Fibroblast of peridontal ligament (primary cell): Measurements from ENCODE around the gene OR52B6.
"Not testable (repeated sequence)": the region's sequence is repeated elsewhere in the genome, so short reads cannot be mapped to it uniquely, and the experiment has no call there.

Experiments
- DNase-seq: peaks from one replicate; pipeline ENCODE4 v3.0.0-alpha.2; 2010; ENCODE audit errors: extremely low read depth

OR52B6 gene, protein sequence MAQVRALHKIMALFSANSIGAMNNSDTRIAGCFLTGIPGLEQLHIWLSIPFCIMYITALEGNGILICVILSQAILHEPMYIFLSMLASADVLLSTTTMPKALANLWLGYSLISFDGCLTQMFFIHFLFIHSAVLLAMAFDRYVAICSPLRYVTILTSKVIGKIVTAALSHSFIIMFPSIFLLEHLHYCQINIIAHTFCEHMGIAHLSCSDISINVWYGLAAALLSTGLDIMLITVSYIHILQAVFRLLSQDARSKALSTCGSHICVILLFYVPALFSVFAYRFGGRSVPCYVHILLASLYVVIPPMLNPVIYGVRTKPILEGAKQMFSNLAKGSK

DNA sequence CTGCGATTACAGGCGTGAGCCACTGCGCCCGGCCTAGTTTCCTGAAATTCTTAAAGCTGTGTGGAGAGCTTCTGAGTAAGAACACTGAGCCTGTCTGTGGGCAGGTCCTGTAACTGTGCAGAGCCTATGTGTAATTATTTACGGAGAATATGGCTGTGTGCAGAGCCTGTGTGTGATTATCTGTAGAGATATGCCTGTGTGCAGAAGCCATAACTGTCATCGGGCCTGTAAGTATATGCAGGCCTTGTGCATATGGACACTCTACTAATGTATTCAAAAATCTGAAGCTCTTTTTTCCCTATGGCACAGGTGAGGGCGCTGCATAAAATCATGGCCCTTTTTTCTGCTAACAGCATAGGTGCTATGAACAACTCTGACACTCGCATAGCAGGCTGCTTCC, at the start of gene OR52B6:
Gene OR52B6 (plus strand): TSS at position 301 of the 400 bp plus-strand sequence. CDS start 0 bp downstream, at position 301.
- no peak for DNase-seq

DNA sequence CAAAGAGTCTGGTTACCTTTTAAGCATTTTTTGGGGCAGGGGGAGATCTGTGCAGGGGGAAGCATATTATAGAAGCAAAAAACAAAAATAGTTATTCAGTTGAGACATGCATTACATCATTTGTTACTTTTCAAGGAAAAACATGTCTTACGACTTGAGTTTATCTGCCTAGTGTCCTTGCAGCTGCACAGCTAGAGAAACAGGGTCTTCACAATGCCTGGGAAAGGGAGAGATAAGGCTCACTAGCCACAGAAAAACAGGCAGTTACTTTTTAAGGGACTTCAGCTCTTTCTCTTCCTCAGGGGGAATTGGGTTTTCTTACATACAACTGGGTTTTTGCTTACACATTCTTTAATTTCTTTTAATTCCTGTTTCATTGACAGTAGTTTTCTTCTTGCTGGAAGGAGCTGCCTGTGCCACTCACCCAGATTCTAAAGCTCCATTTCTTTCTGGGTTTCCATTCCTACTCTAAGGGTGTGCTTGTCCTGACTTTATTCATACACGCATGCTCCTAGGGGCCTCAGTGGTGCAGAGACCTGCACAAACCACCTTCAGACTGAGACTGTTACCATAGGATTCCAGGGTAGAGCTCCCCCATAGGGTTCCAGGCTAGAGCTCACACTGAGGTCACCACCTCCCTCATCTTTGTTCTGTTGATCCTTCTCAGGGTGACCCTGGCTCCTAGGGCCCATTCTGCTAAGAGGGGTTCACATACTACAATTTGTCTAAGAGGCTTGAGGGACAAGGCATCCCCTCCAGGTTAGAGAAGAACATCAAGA, 49.4 kb upstream of the OR52B6 start:
- DNase-seq, result no peak

DNA sequence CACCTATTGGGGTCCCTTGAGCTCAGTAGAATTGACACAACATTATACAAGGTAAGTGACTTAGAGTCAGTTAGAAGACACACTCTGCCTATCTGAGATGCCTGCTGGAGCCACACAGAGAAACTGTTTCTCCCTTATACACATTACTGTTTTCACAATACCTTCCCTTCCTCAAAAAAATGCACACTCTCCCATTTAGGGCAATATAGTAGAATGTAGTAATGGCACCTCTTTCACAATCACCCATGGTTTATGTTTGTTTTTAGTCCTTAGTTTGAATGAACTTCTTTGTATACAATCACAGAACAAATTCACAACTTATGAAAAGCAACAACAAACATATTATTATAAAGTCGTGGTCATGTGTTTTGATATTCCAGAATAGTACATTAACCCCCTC, 46.6 kb upstream of the OR52B6 start:
- no peak for DNase-seq

DNA sequence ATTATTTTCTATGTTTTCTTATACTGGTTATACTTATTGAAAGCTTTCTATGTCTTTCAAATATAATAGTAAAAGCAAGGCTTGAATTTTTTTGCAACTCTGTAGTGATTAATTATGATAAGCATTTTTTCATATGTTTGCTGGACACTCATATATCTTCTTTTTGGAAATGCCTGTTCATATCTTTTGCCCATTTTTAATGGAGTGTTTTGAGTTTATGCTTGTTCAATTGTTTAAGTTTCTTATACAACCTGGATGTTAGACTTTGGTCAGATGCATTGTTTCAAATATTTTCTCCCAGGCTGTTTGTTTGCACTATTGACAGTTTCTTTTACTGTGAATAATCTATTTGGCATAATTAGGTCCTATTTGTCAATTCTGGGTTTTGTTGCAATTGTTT, 44.2 kb upstream of the OR52B6 start:
- no peak for DNase-seq

DNA sequence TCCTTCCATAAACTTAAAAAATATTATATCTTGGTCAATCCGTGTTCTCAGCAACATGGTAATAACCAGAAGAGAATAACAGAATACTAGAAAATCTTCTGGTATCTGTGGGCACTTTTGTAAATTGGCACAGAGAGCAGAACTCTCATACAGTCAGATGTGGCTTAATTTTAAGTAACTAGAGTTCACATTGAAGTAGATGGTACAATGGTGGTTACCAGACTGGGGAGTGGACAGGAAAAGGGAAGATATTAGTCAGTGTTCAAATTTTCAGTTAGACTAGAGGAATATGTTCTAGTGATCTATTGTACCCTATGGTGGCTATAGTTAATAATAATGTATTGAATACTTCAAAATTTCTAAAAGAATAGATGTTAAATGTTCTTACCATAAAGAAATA, 39.2 kb upstream of the OR52B6 start:
- no peak for DNase-seq

DNA sequence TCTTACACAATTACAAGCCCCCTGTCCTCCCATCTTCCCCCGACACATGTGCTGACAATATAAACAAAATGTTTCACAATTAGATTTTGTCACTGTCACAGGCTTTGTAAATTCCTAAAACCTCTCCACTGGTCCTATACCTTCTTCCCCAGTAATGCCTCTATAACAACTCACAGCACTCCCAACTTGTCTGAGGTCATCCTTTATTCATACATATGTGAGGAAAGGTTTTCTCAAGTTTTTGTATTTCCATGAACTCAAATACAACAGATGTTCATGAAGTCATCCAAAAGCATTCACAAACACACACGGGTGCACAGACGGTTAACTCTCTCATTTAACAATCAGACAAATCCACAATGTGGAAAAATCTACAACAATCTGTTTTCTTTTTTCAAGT, 34.2 kb upstream of the OR52B6 start:
- peak; percentile 41 for DNase-seq

DNA sequence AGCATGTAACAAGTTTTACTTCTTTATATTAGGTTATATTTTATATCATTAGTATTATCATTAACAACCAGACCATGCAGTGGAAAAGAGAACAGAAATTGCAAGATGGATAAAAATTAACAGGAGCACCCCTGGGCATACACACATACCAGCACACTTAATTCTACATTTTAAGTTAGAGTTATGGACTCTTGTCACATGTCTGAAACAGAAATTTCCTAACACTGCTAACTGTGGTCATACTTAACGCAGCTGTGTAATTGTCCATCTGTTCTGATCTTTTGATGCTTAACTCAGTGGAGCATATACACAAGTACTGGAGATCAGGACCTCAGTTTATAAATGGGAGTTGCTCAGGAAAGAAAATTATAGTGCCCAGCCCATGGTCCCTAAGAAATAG, 32.7 kb upstream of the OR52B6 start:
- DNase-seq, result no peak

DNA sequence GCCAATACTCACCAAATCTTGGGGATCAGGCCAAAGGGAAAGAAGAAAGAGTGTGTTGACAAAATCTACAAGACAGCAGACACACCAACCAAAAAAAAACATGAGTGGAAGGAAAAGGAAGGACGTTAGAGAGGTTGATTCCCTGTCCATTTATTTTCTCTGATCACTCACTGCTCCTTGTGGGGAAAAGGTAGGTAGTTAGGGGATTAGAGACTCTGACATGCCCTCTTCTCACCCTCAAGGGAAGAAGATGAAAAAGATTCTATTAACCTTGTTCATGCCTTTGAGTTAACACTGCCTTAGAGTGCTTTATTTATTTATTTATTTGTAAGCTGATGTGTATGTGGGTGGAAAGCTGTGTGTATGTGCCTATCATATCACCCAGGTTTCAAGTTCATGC, 32.2 kb upstream of the OR52B6 start, which contains the start of gene OR52H1:
Gene OR52H1 (minus strand): TSS at position 101 of the 400 bp plus-strand sequence. CDS start 3,035 bp downstream, outside the sequence.
- no peak for DNase-seq

DNA sequence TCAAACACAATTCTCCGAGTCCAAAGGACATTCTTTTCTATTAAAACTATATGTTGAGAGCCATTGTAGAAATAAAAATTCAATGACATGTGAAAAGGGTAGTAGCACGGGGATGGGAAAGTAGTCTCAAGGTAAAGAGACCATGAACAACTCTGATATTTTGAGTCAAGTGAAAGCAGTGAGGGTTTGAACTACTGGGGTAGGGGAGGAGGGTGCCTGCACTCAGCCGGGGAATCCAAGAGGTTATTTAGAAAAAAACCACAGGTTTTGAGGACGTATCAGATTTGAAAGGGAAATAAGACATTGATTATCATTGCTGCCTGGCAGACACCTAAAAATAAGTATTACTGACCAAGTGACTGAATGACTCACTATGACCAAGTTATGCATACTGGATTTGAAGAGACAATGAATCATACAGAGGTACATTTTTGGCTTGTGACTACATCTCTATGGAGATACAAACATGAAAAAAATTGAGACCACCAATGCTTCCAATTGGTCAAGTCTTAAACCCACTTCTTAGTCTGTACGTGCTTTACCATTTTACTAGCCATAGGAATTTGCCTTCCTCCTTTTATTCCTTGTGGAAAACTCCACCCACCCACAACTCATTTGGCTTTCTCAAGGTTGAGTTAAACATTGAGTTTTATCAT, 30.1 kb upstream of the OR52B6 start:
- peak; percentile 69 for DNase-seq

DNA sequence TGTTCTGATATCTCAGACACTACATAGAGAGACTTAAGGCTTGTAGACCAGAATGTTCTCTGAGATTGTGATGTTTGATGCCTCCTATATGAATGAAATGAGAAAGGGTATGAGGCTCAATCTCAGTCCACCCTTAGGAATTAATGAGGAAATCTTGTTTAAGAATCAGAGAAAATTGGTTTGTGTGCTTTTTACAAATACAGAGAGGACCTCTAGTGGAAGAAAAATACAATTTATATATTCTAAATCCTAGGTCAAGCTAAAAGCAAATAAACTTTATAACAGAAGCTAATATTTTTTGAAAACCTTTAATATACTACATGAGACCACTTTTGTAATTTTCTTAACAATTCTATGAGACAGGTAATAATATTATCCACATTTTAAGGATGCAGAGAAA, 27.3 kb upstream of the OR52B6 start:
- peak; percentile 12 for DNase-seq

DNA sequence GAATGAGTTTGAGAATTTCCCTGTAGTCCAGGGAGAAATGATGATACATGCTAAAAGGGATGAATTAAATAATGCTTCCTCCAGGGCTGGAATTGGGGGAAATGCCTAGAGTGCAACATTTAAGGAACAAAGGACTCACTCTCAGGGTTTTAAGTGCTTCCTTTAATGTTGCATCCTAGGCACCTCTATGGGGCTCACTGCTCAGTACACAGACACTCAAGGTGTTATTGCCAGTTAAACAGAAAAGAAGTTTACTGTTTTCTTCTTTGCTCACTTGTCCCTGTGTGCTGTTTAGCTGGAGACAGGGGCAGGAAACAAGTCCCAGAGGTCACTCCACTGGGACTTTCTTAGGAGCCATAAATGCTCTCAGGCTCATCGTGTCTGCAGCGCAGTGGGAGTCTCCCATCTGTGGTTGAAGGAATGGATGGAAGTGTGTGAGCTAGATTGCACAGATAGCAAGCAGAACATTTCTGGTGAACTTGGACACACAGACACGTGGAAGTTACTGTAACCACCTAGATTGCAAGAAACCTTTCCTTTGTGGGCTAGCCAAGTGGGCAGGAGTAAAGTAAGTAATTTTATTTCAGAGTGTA, 24.0 kb upstream of the OR52B6 start:
- DNase-seq, result no peak

DNA sequence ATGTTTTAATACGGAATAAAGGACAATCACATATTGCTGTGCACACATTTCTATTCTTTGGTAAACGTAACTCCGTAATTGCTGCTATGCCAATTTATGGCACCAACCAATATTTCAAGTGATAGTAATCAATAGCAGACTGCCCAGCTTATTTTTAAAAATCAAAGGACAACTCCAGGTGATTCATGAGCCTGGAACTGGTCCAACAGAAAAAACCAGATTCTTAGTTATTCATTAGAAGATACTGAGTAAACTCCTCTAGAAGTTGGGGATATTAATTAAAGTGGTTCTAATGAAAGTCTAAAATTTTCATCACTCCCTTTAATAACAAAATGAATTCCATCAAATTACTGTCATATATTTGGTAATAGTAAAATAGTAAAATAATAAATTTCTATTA, 22.9 kb upstream of the OR52B6 start:
- no peak for DNase-seq

DNA sequence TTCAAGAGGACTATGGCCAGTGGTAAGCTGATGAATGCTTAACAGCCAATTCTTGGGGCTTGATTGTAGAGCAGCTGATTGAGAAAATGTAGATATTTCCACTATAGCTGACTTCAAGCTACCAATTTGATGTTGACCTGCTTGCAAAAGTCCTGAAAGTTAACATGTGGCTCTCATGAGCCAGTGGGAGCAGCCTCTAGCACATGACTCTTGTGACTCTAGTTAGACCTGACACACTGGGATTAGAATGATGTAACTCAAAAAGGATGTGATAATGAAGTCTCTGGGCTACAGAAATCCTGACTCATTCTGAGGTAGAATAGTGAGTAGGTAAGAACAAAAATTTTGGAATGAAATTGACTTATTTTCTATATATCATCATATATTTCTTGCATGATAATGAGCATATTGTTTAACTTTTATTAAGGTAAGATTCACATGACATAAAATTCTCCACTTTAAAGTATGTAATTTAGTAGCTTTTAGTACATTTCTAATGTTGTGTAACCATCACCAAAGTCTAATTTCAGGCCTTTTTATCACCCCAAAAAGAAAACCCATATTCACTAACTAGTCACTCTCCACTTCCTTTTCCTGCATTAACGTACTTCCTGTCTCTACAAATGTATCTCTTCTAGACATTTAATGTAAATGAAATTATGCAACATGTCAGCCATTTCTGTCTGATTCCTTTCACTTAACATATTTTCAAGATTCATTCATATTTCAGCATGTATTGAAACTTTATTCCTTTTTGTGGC, 16.2 kb upstream of the OR52B6 start:
- DNase-seq, result peak; percentile 7

DNA sequence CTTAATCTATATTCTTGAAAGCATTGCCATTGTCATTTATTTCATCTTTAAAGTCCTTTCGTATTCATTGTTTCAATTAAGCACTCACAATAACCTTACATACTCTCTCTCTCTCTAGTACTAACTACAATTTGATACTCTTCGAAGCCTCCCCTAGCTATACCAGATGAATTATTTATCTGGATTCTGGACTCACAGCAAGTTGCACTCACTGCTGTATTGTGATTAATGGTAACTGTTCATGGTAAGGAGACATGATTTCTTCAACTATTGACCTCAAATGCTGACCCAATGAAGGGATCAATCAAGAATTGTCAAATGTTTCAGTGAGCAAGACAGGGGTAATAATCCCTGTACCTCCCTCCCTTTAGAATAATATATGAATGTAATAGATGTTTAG, 6.0 kb upstream of the OR52B6 start:
- DNase-seq, result no peak

DNA sequence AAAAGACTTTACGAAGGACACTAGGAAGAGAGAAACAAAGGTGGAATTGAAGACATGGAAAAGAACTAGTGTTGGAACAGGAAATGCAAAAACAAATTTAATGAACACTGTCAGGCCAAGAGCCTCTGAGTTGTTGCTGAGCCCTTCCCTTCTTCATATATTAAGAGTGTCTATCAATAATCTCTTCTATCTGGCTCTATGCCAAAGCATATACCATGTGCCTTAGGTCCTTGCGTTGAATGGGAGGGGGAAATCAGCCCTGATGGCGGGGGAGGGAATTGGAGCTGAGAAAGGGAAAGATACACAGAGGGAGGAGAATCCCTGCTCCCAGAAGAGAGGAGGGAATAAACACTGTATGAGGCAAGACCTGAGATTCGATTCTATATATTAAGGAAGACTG, 5.5 kb upstream of the OR52B6 start:
- no peak for DNase-seq

DNA sequence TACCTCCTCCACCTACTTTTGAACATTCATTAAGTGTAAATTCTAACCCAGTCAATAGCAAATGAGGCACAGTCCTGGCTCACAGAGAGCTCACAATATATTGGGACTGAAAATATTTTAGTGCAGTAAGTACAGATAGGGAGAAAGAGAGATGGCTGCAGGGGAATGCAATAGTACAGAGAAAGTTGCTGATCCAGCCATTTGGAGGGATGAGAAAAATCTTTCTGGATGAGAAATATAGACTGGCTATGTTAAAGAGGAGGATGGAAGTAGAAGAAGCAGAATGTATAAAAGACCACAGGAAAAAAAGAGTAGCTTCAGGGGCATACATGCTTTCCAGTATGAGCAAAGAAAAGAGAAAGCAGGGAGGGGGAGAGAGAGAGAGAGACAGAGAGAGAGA, 3.6 kb upstream of the OR52B6 start:
- no peak for DNase-seq

DNA sequence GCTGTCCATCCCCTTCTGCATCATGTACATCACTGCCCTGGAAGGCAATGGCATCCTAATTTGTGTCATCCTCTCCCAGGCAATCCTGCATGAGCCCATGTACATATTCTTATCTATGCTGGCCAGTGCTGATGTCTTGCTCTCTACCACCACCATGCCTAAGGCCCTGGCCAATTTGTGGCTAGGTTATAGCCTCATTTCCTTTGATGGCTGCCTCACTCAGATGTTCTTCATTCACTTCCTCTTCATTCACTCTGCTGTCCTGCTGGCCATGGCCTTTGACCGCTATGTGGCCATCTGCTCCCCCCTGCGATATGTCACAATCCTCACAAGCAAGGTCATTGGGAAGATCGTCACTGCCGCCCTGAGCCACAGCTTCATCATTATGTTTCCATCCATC, 337 bp downstream of the OR52B6 start:
- DNase-seq, result no peak

DNA sequence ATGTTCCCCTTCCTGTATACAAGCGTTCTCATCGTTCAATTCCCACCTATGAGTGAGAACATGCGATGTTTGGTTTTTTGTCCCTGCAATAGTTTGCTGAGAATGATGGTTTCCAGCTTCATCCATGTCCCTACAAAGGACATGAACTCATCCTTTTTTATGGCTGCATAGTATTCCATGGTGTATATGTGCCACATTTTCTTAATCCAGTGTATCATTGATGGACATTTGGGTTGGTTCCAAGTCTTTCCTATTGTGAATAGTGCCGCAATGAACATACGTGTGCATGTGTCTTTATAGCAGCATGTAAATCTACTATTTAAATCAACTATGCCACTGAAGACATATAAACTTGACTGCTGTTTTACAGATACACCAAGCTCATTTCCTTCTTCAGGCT, 3.8 kb downstream of the OR52B6 start:
- not testable (repeated sequence) for DNase-seq

DNA sequence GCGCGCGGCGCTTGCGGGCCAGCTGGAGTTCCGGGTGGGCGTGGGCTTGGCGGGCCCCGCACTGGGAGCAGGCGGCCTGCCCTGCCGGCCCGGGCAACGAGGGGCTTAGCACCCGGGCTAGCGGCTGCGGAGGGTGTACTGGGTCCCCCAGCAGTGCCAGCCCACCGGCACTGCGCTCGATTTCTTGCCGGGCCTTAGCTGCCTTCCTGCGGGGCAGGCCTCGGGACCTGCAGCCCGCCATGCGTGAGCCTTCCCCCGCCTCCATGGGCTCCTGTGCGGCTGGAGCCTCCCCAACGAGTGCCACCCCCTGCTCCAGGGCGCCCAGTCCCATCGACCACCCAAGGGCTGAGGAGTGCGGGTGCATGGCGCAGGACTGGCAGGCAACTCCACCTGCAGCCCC, 9.2 kb downstream of the OR52B6 start:
- not testable (repeated sequence) for DNase-seq

DNA sequence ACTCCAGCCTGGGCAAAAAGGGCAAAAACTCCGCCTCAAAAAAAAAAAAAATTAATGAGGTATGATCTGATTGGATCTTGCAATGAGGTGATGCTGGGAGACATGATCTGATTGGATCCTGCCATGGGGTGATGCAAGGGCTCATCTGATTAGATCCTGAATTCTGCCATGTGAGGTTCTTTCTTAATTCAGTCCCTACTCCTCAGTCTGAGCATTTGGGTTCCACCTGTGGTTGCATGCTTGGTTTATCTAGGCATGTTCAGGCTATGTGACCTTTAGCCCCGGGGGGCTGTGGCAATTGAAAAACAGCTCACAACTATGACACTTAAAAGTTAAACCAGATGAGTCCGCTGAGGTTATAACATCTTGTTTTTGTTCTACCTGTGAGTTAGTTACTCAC, 10.9 kb downstream of the OR52B6 start:
- DNase-seq, result no peak

DNA sequence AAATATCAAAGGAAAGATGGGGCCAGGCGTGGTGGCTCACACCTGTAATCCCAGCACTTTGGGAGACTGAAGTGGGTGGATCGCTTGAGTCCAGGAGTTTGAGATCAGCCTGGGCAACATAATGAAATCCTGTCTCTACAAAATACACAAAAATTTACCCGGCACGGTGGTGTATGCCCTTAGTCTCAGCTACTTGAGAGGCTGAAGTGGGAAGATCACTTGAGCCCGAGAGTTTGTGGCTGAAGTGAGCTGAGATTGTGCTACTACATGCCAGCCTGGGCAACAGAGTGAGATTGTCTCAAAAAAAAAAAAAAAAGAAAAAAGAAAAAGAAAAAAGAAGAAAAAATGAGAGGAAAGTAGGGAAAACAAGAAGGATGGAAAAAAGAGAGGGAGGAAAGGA, 11.9 kb downstream of the OR52B6 start:
- no peak for DNase-seq

DNA sequence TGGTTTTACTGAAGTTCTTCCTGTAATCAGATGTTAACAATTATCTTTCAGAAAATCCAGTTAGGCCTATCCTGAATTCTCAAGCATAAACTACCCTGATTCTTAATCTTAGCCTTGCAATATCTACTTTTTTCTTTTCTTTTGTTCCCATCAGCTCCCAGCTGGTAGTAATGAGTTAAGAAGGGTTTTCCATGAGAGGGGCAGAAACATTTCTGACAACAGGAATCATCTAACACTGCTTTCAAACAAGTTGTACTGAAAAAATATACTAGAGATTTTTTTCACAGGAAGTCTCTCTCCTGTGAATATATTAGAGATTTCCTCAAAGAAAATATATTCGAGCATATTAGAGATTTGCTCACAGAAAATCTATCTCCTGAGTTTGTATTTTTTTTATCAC, 12.5 kb downstream of the OR52B6 start:
- DNase-seq, result peak; percentile 25
